HG02973 (cell line): ENCODE measurements around the gene ENTPD8.

Source experiments
- ATAC-seq: cut with Tn5 transposase; IDR thresholded peaks from one replicate; pipeline ENCODE4 v1.9.1; 2021; ENCODE audit warnings: moderate library complexity; ENCODE audit not compliant: unreplicated experiment

The ENTPD8 gene

GRCh38 chr9:137448602-137448962 lies 7.4 kb upstream of the ENTPD8 start:
- no peak for ATAC-seq

DNA sequence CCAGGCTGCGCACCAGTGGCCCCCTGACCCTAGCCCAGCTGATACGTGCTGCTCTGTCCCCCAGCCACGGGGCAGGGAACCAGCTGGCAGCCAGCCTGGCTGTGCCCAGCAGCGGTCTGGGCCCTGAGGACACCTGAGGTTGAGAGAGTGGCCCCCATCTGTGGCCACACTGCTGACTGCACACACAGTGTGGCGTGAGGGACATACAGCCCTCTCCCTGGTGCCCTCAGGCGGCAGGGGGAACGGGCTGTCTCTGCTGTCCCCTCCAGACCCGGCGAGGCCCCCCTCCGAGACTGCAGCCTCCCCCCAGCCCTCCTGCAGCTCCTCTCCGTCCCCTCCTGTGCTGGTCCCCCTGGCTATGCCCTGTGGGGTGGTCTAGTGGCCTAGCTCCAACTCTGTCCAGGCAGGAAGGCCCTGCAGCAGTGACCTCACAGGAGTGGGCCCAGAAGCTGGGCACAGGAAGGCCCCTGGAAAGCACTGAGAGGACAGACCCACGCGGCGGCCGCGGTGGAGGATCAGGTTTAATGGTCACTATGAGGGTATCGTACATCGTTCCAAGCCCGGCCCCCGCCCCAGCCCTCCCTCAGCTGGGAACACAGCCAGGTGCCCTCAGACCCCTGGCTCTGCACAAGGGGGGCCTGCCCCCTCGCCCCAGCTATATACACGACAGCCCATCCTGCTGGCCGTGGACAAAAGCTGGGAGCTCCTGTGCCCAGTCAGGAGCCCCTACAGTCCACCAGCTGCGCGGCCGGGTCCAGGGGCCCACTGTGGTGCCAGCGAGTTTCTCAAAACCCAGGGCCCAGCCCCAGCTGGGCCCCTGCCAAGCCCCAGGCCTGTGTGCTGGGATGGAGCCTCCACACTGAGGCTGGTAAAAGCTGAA lies 6.8 kb upstream of the ENTPD8 start:
- ATAC-seq: no peak

DNA sequence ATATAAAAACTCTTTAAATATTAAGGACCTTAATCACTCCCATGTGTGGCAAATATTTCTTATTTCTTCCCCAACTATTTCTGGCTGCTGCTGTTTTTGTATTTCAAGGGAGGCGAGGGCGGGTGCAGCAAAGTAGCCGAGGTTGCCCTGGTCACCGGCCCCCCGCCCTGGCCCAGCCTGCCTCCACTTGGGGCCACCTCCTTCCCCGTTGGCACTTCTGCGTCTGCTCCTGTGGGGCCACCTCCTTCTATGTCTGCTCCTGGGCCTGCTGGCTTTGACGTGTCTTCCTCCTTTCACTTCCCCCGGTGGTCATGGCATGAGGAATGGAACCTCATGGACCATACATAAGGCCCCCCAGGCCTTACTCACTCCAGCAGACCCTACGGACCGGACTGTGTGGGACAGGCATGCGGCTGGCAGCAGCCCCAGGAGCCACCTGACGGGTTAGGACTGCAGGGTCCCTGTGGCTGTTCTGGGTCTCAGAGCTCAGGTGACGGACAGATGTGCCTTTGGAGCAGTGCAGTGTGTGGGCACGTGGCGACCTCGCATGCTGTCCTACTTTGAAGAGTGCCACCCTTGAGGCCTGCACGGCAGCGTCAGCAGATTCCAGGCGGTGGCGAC lies 5.8 kb upstream of the ENTPD8 start:
- ATAC-seq: no peak

- no peak for ATAC-seq
Observed at GRCh38 chr9:137445930-137446431, 4.8 kb upstream of the ENTPD8 start.

DNA sequence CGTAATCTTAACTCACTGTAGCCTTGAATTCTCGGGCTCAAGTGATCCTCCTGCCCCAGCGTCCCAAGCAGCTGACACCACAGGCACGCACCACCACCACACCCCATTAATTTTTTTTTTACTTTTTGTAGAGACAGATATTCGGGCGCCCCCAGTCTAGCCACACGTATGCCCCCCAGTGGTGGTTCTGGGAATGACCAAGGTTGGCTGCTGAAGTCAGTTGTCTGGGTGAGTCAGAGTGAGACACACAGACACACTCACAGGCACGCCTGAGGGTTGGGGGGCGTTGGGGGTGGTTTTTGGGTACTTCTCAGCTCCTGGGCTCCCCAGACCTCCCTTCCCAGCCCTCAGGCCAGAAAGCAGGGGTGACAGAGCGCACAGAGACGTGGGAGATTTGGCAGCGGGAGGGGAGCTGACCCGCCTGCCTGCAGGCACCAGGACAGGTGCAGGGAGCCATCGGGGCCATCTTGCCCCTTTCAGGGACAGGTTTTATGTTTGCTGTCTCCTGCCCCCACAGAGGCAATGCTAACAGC lies 4.2 kb upstream of the ENTPD8 start:
- ATAC-seq: no peak

- no peak for ATAC-seq
Observed at GRCh38 chr9:137444106-137444790, 3.1 kb upstream of the ENTPD8 start.

DNA sequence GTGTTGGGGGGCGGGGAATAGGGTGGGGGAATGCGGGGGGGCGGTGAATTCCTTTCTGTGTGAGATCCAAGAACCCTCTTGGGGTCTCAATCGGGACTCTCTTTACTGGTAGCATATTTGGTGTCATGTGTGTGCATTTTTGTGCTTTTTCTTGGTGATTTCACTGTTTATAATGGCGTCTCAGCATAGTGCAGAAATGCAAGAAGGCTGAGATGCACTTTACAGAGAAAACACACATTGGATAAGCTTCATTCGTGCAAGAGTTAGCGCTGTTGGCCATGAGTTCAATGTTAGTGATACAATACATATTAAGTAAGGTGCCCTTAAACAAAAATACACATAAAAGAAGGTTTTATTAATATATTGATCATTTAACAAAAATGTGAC lies 771 bp upstream of the ENTPD8 start:
- no peak for ATAC-seq

GRCh38 chr9:137439158-137439714 lies 1.9 kb downstream of the ENTPD8 start:
- ATAC-seq: no peak

DNA sequence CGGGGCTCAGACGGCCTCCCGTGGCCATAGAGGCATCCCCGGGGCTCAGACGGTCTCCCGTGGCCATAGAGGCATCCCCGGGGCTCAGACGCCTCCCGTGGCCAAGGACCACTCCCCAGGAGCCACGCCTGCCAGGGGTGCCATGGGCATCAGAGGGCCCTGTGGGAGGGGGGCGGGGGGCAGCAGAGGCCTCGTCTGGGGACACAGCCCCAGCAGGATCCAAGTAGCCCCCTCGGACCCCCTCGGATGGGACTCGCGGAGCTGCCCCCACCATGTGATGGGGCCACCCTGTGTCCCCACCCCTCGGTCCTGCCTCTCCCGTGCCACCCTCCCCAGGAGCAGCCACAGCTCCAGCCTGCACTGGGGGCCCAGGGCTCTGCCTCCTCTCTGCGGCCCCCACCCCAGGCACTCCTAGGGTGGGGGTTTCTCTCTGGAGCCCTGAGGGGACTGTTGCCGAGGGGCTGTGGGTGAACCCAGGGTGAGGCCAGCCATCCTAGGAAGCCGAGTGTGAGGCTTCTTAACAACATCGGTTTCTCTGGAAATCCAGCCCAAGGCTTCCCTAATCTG lies 2.5 kb downstream of the ENTPD8 start:
- no peak for ATAC-seq

- no peak for ATAC-seq
Observed at GRCh38 chr9:137437691-137438590, 3.2 kb downstream of the ENTPD8 start.

- ATAC-seq: no peak
Observed at GRCh38 chr9:137436761-137437600, 4.2 kb downstream of the ENTPD8 start.

DNA sequence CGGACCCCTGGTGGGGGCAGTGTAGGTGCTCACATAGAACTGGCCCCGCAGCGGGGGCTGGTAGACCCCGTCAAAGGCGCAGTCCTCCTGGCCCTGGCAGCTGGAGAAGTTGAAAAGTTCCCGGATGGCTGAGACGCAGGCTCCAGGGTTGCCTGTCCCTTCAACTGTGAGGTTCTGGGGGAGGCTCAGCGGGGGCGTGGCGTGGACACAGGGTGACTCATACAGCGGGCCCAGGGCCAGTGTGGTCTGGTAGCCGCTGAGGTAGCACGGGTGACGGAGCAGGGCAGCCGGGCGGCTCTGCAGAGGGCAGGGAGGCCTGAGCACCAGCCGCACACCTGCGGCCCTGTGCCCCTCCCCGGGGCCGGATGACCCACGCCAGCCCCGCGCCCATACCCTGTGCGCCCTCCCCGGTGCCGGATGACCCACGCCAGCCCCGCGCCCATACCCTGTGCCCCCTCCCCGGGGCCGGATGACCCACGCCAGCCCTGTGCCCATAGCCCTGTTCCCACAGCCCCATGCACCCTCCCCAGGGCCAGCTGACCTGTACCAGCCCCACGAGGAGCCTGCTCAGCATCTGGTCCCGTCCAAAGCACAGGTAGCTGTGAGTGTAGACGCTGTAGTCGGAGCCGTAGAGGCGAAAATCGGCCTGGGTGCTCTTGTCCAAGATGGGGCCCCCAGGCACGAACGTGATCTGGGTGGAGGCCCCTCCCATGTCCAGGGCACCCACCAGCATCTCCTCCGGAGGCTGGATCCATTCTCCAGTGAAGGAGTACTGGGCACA lies 5.0 kb downstream of the ENTPD8 start:
- ATAC-seq: no peak

DNA sequence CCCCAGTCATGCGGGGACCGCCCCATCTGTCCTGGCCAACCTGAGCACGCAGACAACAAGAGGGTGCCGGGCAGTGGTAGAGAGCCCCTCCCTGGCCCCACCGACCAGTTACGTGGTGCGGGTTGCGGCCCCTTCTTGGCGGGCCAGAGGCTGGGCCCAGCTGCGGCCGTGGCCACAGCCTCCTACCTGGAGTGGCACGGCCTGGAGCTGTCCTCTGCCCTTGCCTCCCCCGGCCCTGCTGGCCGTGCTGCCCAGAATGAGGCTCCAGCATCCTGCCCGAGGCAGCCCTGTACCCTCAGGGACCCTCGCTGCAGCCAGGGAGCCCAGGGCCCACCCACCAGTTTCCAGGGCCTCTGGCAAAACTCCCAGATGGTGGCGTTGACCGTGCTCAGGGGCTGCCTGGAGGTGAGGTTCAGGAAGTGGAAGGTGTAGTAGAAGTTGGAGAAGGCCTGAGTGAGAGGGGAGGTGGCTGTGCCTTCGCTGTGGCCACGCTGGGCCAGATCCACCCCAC lies 5.7 kb downstream of the ENTPD8 start:
- no peak for ATAC-seq

- ATAC-seq: no peak
Observed at GRCh38 chr9:137434498-137435380, 6.4 kb downstream of the ENTPD8 start.

DNA sequence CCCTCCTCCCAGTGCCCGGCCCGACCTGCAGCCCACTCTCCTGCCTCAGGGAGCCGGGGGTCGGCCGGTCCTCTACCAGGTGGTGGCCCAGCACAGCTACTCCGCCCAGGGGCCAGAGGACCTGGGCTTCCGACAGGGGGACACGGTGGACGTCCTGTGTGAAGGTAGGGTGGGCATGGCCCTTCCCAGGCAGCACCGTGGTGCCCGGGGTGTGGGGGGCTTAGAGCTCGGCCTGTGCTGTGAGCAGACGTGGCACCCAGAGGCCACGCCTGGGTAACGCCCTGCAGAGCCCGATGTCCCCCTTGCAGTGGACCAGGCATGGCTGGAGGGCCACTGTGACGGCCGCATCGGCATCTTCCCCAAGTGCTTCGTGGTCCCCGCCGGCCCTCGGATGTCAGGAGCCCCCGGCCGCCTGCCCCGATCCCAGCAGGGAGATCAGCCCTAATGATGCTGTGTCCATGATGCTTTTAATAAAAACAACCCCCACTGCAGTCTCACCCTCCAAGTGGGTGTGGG lies 7.2 kb downstream of the ENTPD8 start:
- ATAC-seq: no peak

DNA sequence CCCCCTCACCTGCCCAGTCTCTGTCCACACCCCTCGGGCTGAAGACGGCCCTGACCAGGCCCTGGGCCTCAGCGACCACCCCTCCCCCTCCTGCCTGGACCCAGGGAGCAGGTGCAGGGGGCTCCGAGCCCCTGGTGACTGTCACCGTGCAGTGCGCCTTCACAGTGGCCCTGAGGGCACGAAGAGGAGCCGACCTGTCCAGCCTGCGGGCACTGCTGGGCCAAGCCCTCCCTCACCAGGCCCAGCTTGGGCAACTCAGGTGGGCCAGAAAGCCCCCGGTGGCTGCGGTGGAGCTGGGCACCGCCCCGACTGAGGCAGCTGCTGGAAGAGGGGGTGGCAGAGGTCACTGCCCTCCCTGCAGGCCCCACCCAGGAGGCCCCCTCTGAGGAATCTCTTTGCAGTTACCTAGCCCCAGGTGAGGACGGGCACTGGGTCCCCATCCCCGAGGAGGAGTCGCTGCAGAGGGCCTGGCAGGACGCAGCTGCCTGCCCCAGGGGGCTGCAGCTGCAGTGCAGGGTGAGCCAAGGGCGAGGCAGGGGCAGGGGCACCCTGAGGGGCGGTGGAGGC lies 7.7 kb downstream of the ENTPD8 start:
- no peak for ATAC-seq
